Upper lobe of right lung (tissue), 1 donor: ENCODE measurements around the gene ARHGEF10L. TPM values are rescaled to one million over a fixed set of nuclear protein-coding genes. Genes with fewer than 3 reads are reported as not detected.

Source experiments
- ATAC-seq: fragments of 200-7000 bp; cut with Tn5 transposase; one replicate; pipeline ENCODE4 v1.9.1; 2020; ENCODE audit warnings: mild to moderate bottlenecking, moderate library complexity
- DNase-seq: peaks from one replicate; pipeline ENCODE4 v3.0.0-alpha.2; 2020
- H3K27ac ChIP-seq: fragments of 200-600 bp; one replicate; pipeline ENCODE4 v1.8.0; 2022
- H3K27me3 ChIP-seq: fragments of 200-600 bp; one replicate; pipeline ENCODE4 v1.8.0; 2022; ENCODE audit warnings: mild to moderate bottlenecking
- H3K36me3 ChIP-seq: fragments of 200-600 bp; one replicate; pipeline ENCODE4 v1.8.0; 2022
- H3K4me1 ChIP-seq: fragments of 200-600 bp; one replicate; pipeline ENCODE4 v1.8.0; 2022
- H3K4me3 ChIP-seq: fragments of 200-600 bp; one replicate; pipeline ENCODE4 v1.8.0; 2022; ENCODE audit warnings: mild to moderate bottlenecking
- H3K9me3 ChIP-seq: fragments of 200-600 bp; one replicate; pipeline ENCODE4 v1.8.0; 2022
- intact Hi-C: fragments of 100-400 bp; cut with DNase I; formaldehyde crosslinking; loops from one replicate; pipeline ENCODE4 v1.11.0; 2022
- total RNA-seq: library from RNA; stranded (reverse); fragmentation: NEBNext Ultra II Directional; extraction: Animal tissue kit (Norgen Biotek cat#: 25700); gene quantifications from one replicate; pipeline ENCODE4 v1.2.1, GENCODE V29; 2021
- TF ChIP-seq, protein P1 (sequence below): fragments of 200-600 bp; IDR thresholded peaks from one replicate; pipeline ENCODE4 v1.8.0; 2022; ENCODE audit warnings: antibody characterized with exemption
- donor health status: DM: no; HTN: yes; CAD: no; lungs with severe emphysema.

Gene ARHGEF10L
- total RNA-seq, 1 donor from 2014 or later, result 34.1 TPM

DNA sequence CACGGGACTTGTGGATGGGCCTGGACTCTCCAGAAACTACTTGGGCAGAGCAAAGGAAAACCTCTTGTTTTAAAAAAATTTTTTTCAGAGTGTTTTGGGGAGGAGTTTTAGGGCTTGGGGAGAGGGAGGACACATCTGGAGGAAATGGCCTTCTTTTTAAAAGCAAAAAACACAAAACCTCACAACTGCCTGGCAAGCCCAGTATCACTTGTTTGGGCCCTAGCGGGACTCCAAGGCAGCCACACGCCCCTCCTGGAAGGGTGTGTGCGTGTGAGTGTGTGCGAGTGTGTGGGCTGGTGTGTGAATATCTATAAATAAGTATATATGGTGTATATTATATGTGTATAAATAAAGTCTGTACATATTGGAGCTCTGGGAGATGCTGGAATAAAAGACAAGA is 158.0 kb downstream of the ARHGEF10L start:
- no peaks in the 10 kb centered on the region for H3K27me3 ChIP-seq
- H3K4me3 ChIP-seq, result no peak overlapping the region
- intact Hi-C loops, result no loop called here
- no peaks in the 10 kb centered on the region for H3K9me3 ChIP-seq
- DNase-seq, result no peak
- TF ChIP-seq, protein P1, sequence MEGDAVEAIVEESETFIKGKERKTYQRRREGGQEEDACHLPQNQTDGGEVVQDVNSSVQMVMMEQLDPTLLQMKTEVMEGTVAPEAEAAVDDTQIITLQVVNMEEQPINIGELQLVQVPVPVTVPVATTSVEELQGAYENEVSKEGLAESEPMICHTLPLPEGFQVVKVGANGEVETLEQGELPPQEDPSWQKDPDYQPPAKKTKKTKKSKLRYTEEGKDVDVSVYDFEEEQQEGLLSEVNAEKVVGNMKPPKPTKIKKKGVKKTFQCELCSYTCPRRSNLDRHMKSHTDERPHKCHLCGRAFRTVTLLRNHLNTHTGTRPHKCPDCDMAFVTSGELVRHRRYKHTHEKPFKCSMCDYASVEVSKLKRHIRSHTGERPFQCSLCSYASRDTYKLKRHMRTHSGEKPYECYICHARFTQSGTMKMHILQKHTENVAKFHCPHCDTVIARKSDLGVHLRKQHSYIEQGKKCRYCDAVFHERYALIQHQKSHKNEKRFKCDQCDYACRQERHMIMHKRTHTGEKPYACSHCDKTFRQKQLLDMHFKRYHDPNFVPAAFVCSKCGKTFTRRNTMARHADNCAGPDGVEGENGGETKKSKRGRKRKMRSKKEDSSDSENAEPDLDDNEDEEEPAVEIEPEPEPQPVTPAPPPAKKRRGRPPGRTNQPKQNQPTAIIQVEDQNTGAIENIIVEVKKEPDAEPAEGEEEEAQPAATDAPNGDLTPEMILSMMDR, result no peak
- no peaks in the 10 kb centered on the region for H3K4me1 ChIP-seq
- H3K36me3 ChIP-seq, result peaks cover 11% of the 10 kb centered on the region
- no peak overlapping the region for H3K27ac ChIP-seq
- no peak for ATAC-seq

DNA sequence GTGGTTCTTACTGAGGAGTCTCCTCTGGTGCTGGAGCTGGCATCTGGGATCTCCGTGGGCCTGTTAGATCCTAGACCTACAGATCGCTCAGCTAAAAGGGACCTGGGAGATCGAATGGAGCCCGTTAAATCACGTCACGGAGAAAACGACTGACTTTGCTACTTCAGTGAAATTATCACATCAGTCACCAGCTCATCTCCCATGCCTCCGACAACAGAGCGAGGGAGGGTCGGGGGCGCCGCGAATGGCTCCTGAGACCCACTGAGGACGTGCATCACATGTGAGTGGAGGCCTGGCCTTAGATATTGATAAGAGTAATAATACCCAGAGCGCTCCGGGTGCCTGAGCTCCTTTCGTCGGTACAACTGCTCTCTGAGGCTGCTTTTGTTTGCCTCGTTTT is 160.1 kb downstream of the ARHGEF10L start:
- Histone ChIP-seq H3K9me3 (no peaks in the 10 kb centered on the region), H3K36me3 (peaks cover 9% of the 10 kb centered on the region), H3K27ac (no peak overlapping the region), H3K4me3 (no peak overlapping the region), H3K27me3 (no peaks in the 10 kb centered on the region), H3K4me1 (no peaks in the 10 kb centered on the region)
- no peak for DNase-seq
- intact Hi-C loops, result no loop called here
- ATAC-seq, result no peak
- TF ChIP-seq, protein P1, result no peak

DNA sequence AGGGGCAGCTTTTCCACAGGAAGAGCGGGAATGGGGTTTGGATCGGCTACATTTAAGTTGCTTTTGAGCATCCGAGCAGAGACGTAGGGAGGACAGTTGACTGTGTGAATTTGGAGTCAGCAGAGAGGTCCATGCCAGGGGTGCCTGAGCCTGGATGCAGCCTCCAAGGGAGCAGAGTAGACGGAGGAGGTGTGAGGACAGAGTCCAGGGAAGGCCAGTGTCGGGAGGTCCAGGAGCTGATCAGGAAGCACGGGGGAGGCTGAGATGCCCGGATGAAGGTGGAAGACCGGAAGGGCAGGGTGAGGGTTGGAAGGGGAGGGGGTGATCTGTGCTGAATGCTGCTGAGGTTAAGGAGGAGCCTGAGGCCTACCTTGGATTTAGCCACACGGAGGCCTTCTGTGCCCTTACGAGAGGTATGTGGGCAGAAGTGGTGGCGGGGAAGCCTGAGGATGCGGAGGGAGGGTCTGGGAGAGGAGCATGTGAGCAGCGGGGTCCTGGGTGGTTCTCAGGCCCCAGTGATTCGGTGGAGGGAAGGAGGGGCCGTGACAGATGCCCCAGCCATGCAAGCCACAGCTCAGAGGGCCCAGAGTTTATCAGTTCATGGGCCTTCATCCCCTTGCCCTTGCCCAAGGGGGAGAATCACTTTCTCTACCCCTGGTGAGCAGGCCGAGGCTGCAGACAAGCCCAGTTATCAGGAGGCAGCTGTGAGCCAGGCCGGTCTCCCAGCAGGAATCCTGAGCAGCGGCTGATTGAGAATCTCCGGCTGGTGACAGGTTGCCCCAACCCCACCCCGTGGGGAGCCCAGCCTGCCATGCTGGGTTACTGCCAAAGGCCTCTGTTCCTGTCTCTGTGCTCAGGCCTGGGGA is 161.7 kb downstream of the ARHGEF10L start:
- TF ChIP-seq, protein P1, result no peak
- Histone ChIP-seq H3K36me3 (no peaks in the 10 kb centered on the region), H3K9me3 (no peaks in the 10 kb centered on the region), H3K4me3 (no peak overlapping the region), H3K27me3 (no peaks in the 10 kb centered on the region), H3K27ac (no peak overlapping the region), H3K4me1 (no peaks in the 10 kb centered on the region)
- intact Hi-C loops, result no loop called here
- no peak for DNase-seq
- no peak for ATAC-seq

DNA sequence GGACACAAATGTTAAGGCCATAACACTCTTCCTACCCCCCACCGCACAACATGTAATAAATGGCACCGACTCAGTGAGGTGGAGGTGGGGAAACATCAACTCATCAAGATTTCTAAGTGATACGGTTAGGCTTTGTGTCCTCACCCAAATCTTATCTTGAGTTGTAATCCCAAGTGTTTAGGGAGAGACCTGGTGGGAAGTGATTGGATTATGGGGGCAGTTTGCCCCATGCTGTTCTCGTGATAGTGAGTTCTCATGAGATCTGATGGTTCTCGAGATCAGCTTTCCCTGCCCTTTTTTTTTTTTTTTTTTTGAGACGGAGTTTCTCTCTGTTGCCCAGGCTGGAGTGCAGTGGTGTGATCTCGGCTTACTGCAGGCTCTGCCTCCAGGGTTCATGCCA is 164.7 kb downstream of the ARHGEF10L start:
- no peaks in the 10 kb centered on the region for H3K4me1 ChIP-seq
- no peak overlapping the region for H3K27ac ChIP-seq
- H3K27me3 ChIP-seq, result no peaks in the 10 kb centered on the region
- intact Hi-C loops, result no loop called here
- no peaks in the 10 kb centered on the region for H3K9me3 ChIP-seq
- no peaks in the 10 kb centered on the region for H3K36me3 ChIP-seq
- ATAC-seq, result no peak
- DNase-seq, result no peak
- TF ChIP-seq, protein P1, result no peak
- H3K4me3 ChIP-seq, result no peak overlapping the region

DNA sequence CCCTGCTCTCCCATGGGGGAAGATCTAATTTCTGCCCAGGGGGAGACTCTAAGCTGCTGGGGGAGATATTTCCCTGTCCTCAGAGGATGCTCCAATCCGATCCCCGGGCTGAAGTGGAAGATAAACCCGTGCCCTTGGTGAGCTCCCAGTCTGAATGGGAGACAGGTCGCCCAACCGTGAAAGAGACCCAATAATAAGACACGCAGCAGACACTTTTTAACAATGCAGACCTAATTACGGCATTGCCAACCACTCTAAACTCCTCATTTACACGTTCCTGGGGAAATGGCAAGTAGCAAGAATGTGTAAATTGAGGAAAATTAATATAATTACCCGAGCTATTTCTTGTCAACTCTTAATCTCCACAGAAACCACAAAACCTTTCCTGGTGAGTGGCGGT is 166.9 kb downstream of the ARHGEF10L start:
- intact Hi-C loops, result no loop called here
- ATAC-seq, result no peak

More for the DNA sequence above, 166.9 kb downstream of the ARHGEF10L start:
- Histone ChIP-seq H3K27me3 (no peaks in the 10 kb centered on the region), H3K36me3 (no peaks in the 10 kb centered on the region), H3K4me1 (no peaks in the 10 kb centered on the region), H3K9me3 (no peaks in the 10 kb centered on the region), H3K27ac (no peak overlapping the region), H3K4me3 (no peak overlapping the region)
- DNase-seq, result no peak
- TF ChIP-seq, protein P1, result no peak
